OCI-LY7 (cell line): ENCODE data around the gene UBE2E1. TPM values are rescaled to one million over a fixed set of nuclear protein-coding genes. Genes with fewer than 3 reads are reported as not detected.

Experiments used
- BruUV-seq: library from RNA; stranded (reverse); fragments of 400-500 nt; replicated peaks from 2 replicates; lab custom pipeline; 2021; lab: Mats Ljungman, UMichigan
- CTCF ChIA-PET: fragments of 300-600 bp; sonication (Branson Sonifier 250); formaldehyde crosslinking; loops from one replicate; lab custom pipeline; 2022; ENCODE audit warnings: antibody characterized with exemption; ENCODE audit not compliant: unreplicated experiment; lab: Charles Lee
- POLR2A ChIA-PET: fragments of 300-600 bp; sonication (Branson Sonifier 250); formaldehyde crosslinking; loops from one replicate; lab custom pipeline; 2022; ENCODE audit warnings: antibody characterized with exemption; lab: Charles Lee
- DNase-seq: peaks from one replicate; pipeline ENCODE4 v3.0.0-alpha.2; 2015; ENCODE audit warnings: low spot score
- H2AFZ ChIP-seq: fragments of 200-600 bp; sonication (generic), shearing (Covaris generic); 2 replicates; pipeline ENCODE4 v1.6.1; 2014; ENCODE audit warnings: mild to moderate bottlenecking, antibody characterized with exemption, low read length, moderate library complexity
- H3K27ac ChIP-seq: fragments of 200-600 bp; sonication (generic); 2 replicates; pipeline ENCODE4 v1.5.1; 2014; ENCODE audit warnings: mixed run types, low read depth, mild to moderate bottlenecking, moderate library complexity, low read length, inconsistent platforms; ENCODE audit not compliant: poor library complexity, severe bottlenecking
- H3K36me3 ChIP-seq: fragments of 200-600 bp; sonication (generic); 2 replicates; pipeline ENCODE4 v1.6.1; 2014; ENCODE audit warnings: mild to moderate bottlenecking, antibody characterized with exemption, low read length, moderate library complexity, mixed read lengths; ENCODE audit not compliant: insufficient read depth
- H3K4me1 ChIP-seq: fragments of 200-600 bp; sonication (generic); 2 replicates; pipeline ENCODE4 v1.5.1; 2014; ENCODE audit warnings: mild to moderate bottlenecking, low read length; ENCODE audit not compliant: insufficient read depth, poor library complexity, severe bottlenecking
- H3K4me2 ChIP-seq: fragments of 200-600 bp; sonication (generic); 2 replicates; pipeline ENCODE4 v1.6.1; 2014; ENCODE audit warnings: mild to moderate bottlenecking, low read length
- H3K4me3 ChIP-seq: fragments of 200-600 bp; sonication (generic); 2 replicates; pipeline ENCODE4 v1.5.1; 2014; ENCODE audit warnings: mild to moderate bottlenecking, low read depth, low read length; ENCODE audit not compliant: poor library complexity, severe bottlenecking
- H3K79me2 ChIP-seq: fragments of 200-600 bp; sonication (generic); 2 replicates; pipeline ENCODE4 v1.6.1; 2016; ENCODE audit warnings: low read depth, mild to moderate bottlenecking, low read length, moderate library complexity, mixed read lengths; ENCODE audit not compliant: insufficient read depth
- H3K9me2 ChIP-seq: fragments of 200-600 bp; sonication (generic); 2 replicates; pipeline ENCODE4 v1.6.1; 2016; ENCODE audit warnings: mild to moderate bottlenecking, low read length, mixed read lengths; ENCODE audit not compliant: insufficient read depth
- H3K9me3 ChIP-seq: fragments of 200-600 bp; sonication (generic); 2 replicates; pipeline ENCODE4 v1.6.1; 2014; ENCODE audit warnings: mild to moderate bottlenecking, mixed run types, low read length, mixed read lengths
- H4K20me1 ChIP-seq: fragments of 200-600 bp; sonication (generic); 2 replicates; pipeline ENCODE4 v1.6.1; 2014; ENCODE audit warnings: mild to moderate bottlenecking, antibody characterized with exemption, low read length, moderate library complexity, mixed read lengths; ENCODE audit not compliant: insufficient read depth
- EZH2phosphoT487 ChIP-seq: fragments of 200-600 bp; sonication (generic); IDR thresholded peaks from 2 replicates; pipeline ENCODE4 v1.6.1; 2018; ENCODE audit warnings: low read depth, borderline replicate concordance, mild to moderate bottlenecking, mixed run types, antibody characterized with exemption, low read length, moderate library complexity, mixed read lengths
- intact Hi-C: fragments of 100-400 bp; cut with micrococcal nuclease; formaldehyde crosslinking; loops from one replicate; pipeline ENCODE4 v1.10.0; 2022; ENCODE audit not compliant: unreplicated experiment
- total RNA-seq, 2 experiments: library from RNA; depleted of rRNA in 1 of 2; stranded (reverse); fragments of >200 nt in 1 of 2; shearing (Covaris generic) in 1 of 2; gene quantifications; 2 replicates each; pipeline ENCODE4 v1.2.3, GENCODE V29; 2014 to 2022
- TF ChIP-seq, protein P1 (sequence below): fragments of 200-600 bp; sonication (generic); conservative IDR thresholded peaks from 2 replicates; pipeline ENCODE4 v1.5.1; 2014; ENCODE audit warnings: mild to moderate bottlenecking, antibody characterized with exemption, low read length, moderate library complexity, mixed read lengths

The UBE2E1 gene
- total RNA-seq, 2 experiments from 2014 or later, result 126 to 142 TPM

- Histone ChIP-seq H3K4me2 (no peak overlapping the region), H3K27ac (no peak overlapping the region), H3K79me2 (no peaks in the 10 kb centered on the region), H3K4me3 (no peak overlapping the region), H3K36me3 (no peaks in the 10 kb centered on the region), H2AFZ (no peak overlapping the region), H3K9me2 (no peaks in the 10 kb centered on the region), H3K9me3 (no peaks in the 10 kb centered on the region), H4K20me1 (no peaks in the 10 kb centered on the region), H3K4me1 (peaks cover 4% of the 10 kb centered on the region)
- BruUV-seq, result no TSS peak
- ChIA-PET POLR2A (interaction anchor here (0.5 to 1.5 kb wide), 7 partner anchors 15 to 199 kb away, joined by 3 to 4 read pairs (median 3); no protein-coding TSS in a partner anchor), CTCF (no interaction called here)
- DNase-seq, result no peak
- intact Hi-C loops, result no loop called here
- TF ChIP-seq EZH2phosphoT487, result no peak
Measured at GRCh38 chr3:23791678-23792077, 14.1 kb upstream of the UBE2E1 start.

GRCh38 chr3:23793528-23794134, 12.1 kb upstream of the UBE2E1 start:
- no peaks in the 10 kb centered on the region for H3K79me2 ChIP-seq
- ChIA-PET CTCF (no interaction called here), POLR2A (interaction anchor here (0.6 kb wide), 1 partner anchor 401 kb away, joined by 3 read pairs; no protein-coding TSS in a partner anchor)
- no peak for DNase-seq
- TF ChIP-seq EZH2phosphoT487, result no peak
- TF ChIP-seq, protein P1, sequence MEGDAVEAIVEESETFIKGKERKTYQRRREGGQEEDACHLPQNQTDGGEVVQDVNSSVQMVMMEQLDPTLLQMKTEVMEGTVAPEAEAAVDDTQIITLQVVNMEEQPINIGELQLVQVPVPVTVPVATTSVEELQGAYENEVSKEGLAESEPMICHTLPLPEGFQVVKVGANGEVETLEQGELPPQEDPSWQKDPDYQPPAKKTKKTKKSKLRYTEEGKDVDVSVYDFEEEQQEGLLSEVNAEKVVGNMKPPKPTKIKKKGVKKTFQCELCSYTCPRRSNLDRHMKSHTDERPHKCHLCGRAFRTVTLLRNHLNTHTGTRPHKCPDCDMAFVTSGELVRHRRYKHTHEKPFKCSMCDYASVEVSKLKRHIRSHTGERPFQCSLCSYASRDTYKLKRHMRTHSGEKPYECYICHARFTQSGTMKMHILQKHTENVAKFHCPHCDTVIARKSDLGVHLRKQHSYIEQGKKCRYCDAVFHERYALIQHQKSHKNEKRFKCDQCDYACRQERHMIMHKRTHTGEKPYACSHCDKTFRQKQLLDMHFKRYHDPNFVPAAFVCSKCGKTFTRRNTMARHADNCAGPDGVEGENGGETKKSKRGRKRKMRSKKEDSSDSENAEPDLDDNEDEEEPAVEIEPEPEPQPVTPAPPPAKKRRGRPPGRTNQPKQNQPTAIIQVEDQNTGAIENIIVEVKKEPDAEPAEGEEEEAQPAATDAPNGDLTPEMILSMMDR, result no peak
- H3K27ac ChIP-seq, result no peak overlapping the region
- H3K4me3 ChIP-seq, result no peak overlapping the region
- H3K4me1 ChIP-seq, result peaks cover 4% of the 10 kb centered on the region
- no peaks in the 10 kb centered on the region for H3K36me3 ChIP-seq
- intact Hi-C loops, result no loop called here
- no TSS peak for BruUV-seq
- no peak overlapping the region for H3K4me2 ChIP-seq
- H3K9me2 ChIP-seq, result no peaks in the 10 kb centered on the region
- H2AFZ ChIP-seq, result no peak overlapping the region
- no peaks in the 10 kb centered on the region for H4K20me1 ChIP-seq
- H3K9me3 ChIP-seq, result no peaks in the 10 kb centered on the region

DNA sequence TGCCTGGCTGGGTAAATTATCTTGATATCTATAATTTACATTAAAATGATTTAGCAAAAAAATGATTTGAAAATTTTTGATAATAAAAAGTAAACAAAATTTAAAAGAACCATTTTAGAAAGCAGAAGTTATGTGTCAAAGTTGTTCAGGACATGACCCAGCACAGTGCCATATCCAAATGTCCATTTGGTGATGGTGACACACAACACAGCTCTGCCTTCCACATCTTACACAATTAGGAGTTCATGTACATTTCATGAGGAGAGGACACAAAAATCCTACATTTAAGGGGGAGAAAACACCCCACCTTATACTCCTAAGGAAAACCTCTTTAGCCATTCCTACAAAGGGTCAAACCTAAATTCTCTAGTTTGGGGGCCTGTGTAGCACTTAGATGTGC, 10.7 kb upstream of the UBE2E1 start:
- H3K4me3 ChIP-seq, result no peak overlapping the region
- intact Hi-C loops, result no loop called here
- peaks cover 4% of the 10 kb centered on the region for H3K4me1 ChIP-seq
- H3K27ac ChIP-seq, result no peak overlapping the region
- CTCF ChIA-PET, result no interaction called here
- H3K4me2 ChIP-seq, result no peak overlapping the region
- no peak for TF ChIP-seq EZH2phosphoT487
- TF ChIP-seq, protein P1, result no peak
- H3K9me3 ChIP-seq, result no peaks in the 10 kb centered on the region
- no TSS peak for BruUV-seq
- no peak for DNase-seq
- H2AFZ ChIP-seq, result no peak overlapping the region
- H3K9me2 ChIP-seq, result no peaks in the 10 kb centered on the region
- POLR2A ChIA-PET, result interaction anchor here (0.7 to 1.5 kb wide), 2 partner anchors 9 to 46 kb away, joined by 3 to 5 read pairs; no protein-coding TSS in a partner anchor
- H4K20me1 ChIP-seq, result no peaks in the 10 kb centered on the region
- no peaks in the 10 kb centered on the region for H3K79me2 ChIP-seq
- H3K36me3 ChIP-seq, result no peaks in the 10 kb centered on the region
